Neural cell (in vitro differentiated cells): Measurements from ENCODE around the gene ATP8B1. TPM values are rescaled to one million over a fixed set of nuclear protein-coding genes. Genes with fewer than 3 reads are reported as not detected.

Experiments used
- H2AFZ ChIP-seq: fragments of 200-600, 300-800 bp; sonication (generic), shearing (Covaris generic); 2 replicates; pipeline ENCODE4 v1.6.0; 2014; ENCODE audit warnings: low read depth, mild to moderate bottlenecking, antibody characterized with exemption, low read length, moderate library complexity
- H3F3A ChIP-seq: fragments of 200-600 bp; shearing (Covaris generic); 2 replicates; pipeline ENCODE4 v1.6.1; 2016; ENCODE audit warnings: mild to moderate bottlenecking, moderate library complexity, mixed read lengths, antibody characterized with exemption, low read length; ENCODE audit not compliant: insufficient read depth, poor library complexity, severe bottlenecking
- H3K27ac ChIP-seq: fragments of 200-600, 300-800 bp; sonication (generic), shearing (Covaris generic); 2 replicates; pipeline ENCODE4 v1.5.1; 2014; ENCODE audit warnings: mild to moderate bottlenecking, low read length, moderate library complexity
- H3K27me3 ChIP-seq: fragments of 300-800, 200-600 bp; sonication (generic), shearing (Covaris generic); 2 replicates; pipeline ENCODE4 v1.6.0; 2014; ENCODE audit warnings: mild to moderate bottlenecking, low read depth, low read length, moderate library complexity; ENCODE audit not compliant: insufficient read depth
- H3K36me3 ChIP-seq: fragments of 300-800, 200-600 bp; sonication (generic), shearing (Covaris generic); 2 replicates; pipeline ENCODE4 v1.5.1; 2014; ENCODE audit warnings: mild to moderate bottlenecking, antibody characterized with exemption, low read length, moderate library complexity; ENCODE audit not compliant: insufficient read depth
- H3K4me2 ChIP-seq: fragments of 300-800, 200-600 bp; sonication (generic), shearing (Covaris generic); 2 replicates; pipeline ENCODE4 v1.6.0; 2014; ENCODE audit warnings: mild to moderate bottlenecking, low read length
- H3K4me3 ChIP-seq: fragments of 300-800, 200-600 bp; sonication (generic), shearing (Covaris generic); 2 replicates; pipeline ENCODE4 v1.5.1; 2014; ENCODE audit warnings: mild to moderate bottlenecking, low read length, moderate library complexity
- H3K79me2 ChIP-seq: fragments of 200-600 bp; shearing (Covaris generic); replicated peaks from 2 replicates; pipeline ENCODE4 v1.6.0; 2014; ENCODE audit warnings: mild to moderate bottlenecking, low read length, moderate library complexity; ENCODE audit not compliant: insufficient read depth
- H3K9ac ChIP-seq: fragments of 300-800, 200-600 bp; sonication (generic), shearing (Covaris generic); 2 replicates; pipeline ENCODE4 v1.6.1; 2016; ENCODE audit warnings: mild to moderate bottlenecking, low read length, mixed read lengths
- H3K9me2 ChIP-seq: fragments of 200-600 bp; shearing (Covaris generic); 2 replicates; pipeline ENCODE4 v1.6.1; 2016; ENCODE audit warnings: mild to moderate bottlenecking, low read length, mixed read lengths; ENCODE audit not compliant: insufficient read depth
- H3K9me3 ChIP-seq: fragments of 200-600, 300-800 bp; sonication (generic), shearing (Covaris generic); 2 replicates; pipeline ENCODE4 v1.6.1; 2016; ENCODE audit warnings: mild to moderate bottlenecking, mixed run types, low read length, moderate library complexity, mixed read lengths
- H4K20me1 ChIP-seq: fragments of 200-600 bp; shearing (Covaris generic); 2 replicates; pipeline ENCODE4 v1.6.1; 2016; ENCODE audit warnings: mild to moderate bottlenecking, mixed run types; ENCODE audit not compliant: insufficient read depth
- CTCF ChIP-seq: fragments of 450-650 bp; IDR thresholded peaks from 2 replicates; pipeline ENCODE4 v1.5.1; 2014; ENCODE audit warnings: antibody characterized with exemption, mild to moderate bottlenecking, moderate library complexity; ENCODE audit not compliant: poor library complexity, severe bottlenecking
- EP300 ChIP-seq: fragments of 450-650 bp; conservative IDR thresholded peaks from 2 replicates; pipeline ENCODE4 v1.6.1; 2014; ENCODE audit warnings: antibody characterized with exemption, mild to moderate bottlenecking, moderate library complexity; ENCODE audit not compliant: poor library complexity, severe bottlenecking
- EZH2 ChIP-seq: fragments of 200-600, 300-800 bp; shearing (Covaris generic), sonication (generic); IDR thresholded peaks from 2 replicates; pipeline ENCODE4 v1.6.1; 2014; ENCODE audit warnings: antibody characterized with exemption, low read length, borderline replicate concordance, mild to moderate bottlenecking; ENCODE audit not compliant: insufficient read depth, poor library complexity, severe bottlenecking
- MXI1 ChIP-seq: fragments of 450-650 bp; conservative IDR thresholded peaks from 2 replicates; pipeline ENCODE4 v1.6.1; 2014; ENCODE audit warnings: antibody characterized with exemption, mild to moderate bottlenecking; ENCODE audit not compliant: poor library complexity, severe bottlenecking
- POLR2AphosphoS5 ChIP-seq: IDR thresholded peaks from 2 replicates; pipeline ENCODE4 v1.6.1; 2012
- RAD21 ChIP-seq: fragments of 450-650 bp; conservative IDR thresholded peaks from 2 replicates; pipeline ENCODE4 v1.6.1; 2014; ENCODE audit warnings: antibody characterized with exemption, mild to moderate bottlenecking, moderate library complexity
- REST ChIP-seq: IDR thresholded peaks from 2 replicates; pipeline ENCODE4 v1.6.1; 2012; ENCODE audit warnings: borderline replicate concordance
- SMC3 ChIP-seq: fragments of 450-650 bp; conservative IDR thresholded peaks from 2 replicates; pipeline ENCODE4 v1.6.1; 2014; ENCODE audit warnings: antibody characterized with exemption, mild to moderate bottlenecking, moderate library complexity; ENCODE audit not compliant: poor library complexity
- TAF1 ChIP-seq: IDR thresholded peaks from 2 replicates; pipeline ENCODE4 v1.6.1; 2012; ENCODE audit warnings: low read depth
- polyA plus RNA-seq: library from polyadenylated mRNA; depleted of rRNA; stranded (reverse); fragments of >200 nt; gene quantifications from 2 replicates; pipeline ENCODE4 v1.2.3, GENCODE V29; 2014

Gene ATP8B1
- polyA plus RNA-seq, 1 donor from 2014 or later, result not detected

- no peak overlapping the region for H3K27ac ChIP-seq
- no peak overlapping the region for H3K4me2 ChIP-seq
- no peaks in the 10 kb centered on the region for H3F3A ChIP-seq
- no peak overlapping the region for H2AFZ ChIP-seq
- no peak overlapping the region for H3K9ac ChIP-seq
- H3K79me2 ChIP-seq, result no peaks in the 10 kb centered on the region
- H3K27me3 ChIP-seq, result no peaks in the 10 kb centered on the region
- H3K4me3 ChIP-seq, result no peak overlapping the region
- no peaks in the 10 kb centered on the region for H4K20me1 ChIP-seq
- H3K9me3 ChIP-seq, result no peaks in the 10 kb centered on the region
- no peaks in the 10 kb centered on the region for H3K36me3 ChIP-seq
- TF ChIP-seq TAF1 (no peak), REST (no peak), MXI1 (no peak), CTCF (no peak), SMC3 (no peak), POLR2AphosphoS5 (no peak), RAD21 (no peak), EP300 (no peak), EZH2 (no peak)
- no peaks in the 10 kb centered on the region for H3K9me2 ChIP-seq
These were observed 17.2 kb downstream of the ATP8B1 start for GRCh38 chr18:57785751-57786437.

GRCh38 chr18:57784801-57785114 lies 18.4 kb downstream of the ATP8B1 start:
- Histone ChIP-seq H3K9ac (no peak overlapping the region), H3K79me2 (no peaks in the 10 kb centered on the region), H3K4me3 (no peak overlapping the region), H3K9me3 (no peaks in the 10 kb centered on the region), H4K20me1 (no peaks in the 10 kb centered on the region), H3K36me3 (no peaks in the 10 kb centered on the region), H3K4me2 (no peak overlapping the region), H3K9me2 (no peaks in the 10 kb centered on the region), H3K27me3 (no peaks in the 10 kb centered on the region), H3F3A (no peaks in the 10 kb centered on the region), H3K27ac (no peak overlapping the region), H2AFZ (no peak overlapping the region)
- no peak for TF ChIP-seq CTCF
- no peak for TF ChIP-seq EZH2
